Measurements from ENCODE around the gene ATP7B. TPM values are rescaled to one million over a fixed set of nuclear protein-coding genes. Genes with fewer than 3 reads are reported as not detected.
"Not testable (repeated sequence)": the region's sequence is repeated elsewhere in the genome, so short reads cannot be mapped to it uniquely, and the experiment has no call there.

Gene ATP7B
- total RNA-seq, 1 donor from 2014 or later: 18.3 TPM

DNA sequence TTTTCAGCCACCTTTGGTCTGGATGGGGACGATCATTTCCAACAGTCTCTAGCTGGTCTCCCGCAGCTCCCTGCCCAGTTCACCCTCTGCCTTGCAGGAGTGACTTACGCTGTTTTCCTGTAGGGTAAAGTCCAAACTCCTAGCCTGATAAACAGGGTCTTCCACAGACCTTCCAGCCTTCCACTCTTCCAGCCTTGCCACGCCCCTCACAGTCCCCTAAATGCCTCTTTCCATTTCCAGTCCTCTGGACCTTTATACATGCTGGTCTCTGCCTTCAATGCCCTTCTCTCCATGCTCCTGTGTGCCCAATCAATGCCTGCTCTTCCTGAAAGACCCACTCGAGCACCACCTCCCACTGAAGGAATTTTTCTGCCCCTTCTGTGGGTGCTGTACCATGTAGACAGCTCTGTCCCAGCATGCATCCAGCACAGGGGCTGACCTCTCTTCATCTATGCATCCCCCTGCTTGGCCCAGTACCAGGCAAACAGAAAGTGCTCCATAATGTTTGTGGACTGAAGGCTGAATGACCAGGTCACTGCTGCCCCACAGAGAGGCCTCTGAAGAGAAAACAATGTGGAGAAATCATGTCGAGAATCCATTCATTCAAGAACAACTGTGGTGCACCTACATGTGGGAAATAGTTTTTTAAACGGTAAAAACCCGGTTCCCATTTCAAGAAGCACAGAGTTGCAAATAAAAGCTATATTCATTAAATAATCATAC lies 4.6 kb downstream of the ATP7B start:
- no peak for DNase-seq (ENCODE audit: low spot score)

- no peak for DNase-seq (ENCODE audit: low spot score)
Observed at GRCh38 chr13:52005841-52006522, 5.3 kb downstream of the ATP7B start.

DNA sequence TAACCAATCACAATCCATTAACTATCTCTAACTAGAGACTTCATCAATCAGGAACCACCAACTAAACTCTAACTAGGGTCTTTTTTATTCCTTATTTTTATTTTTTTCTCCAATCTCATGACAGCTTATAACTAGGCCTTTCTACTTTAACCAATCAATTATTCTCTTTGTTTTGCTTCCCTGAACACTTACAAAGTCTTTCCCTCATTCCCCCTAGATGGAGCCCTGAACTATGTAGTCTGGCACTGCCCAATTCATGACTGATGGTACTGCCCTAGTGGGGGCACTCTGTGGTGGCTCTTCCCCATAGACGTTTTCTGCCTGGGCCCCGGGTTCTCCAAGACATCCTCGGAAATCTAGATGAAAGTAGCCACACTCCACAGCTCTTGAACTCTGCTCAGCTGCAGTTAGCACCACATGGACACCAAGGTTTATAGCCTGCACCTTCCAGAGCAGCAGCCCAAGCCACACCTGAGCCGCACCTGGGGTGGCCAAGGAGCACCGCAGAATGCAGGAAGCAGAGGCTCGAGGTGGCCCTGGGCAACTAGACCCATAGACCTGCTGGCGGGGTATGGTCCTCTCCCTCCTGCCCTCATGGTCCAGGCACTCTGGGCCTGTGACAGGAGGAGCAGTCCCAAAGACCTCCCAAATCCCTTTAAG lies 6.6 kb downstream of the ATP7B start:
- DNase-seq (ENCODE audit: low spot score): no peak

- no peak for DNase-seq (ENCODE audit: low spot score)
Observed at GRCh38 chr13:52003541-52003940, 7.7 kb downstream of the ATP7B start.

DNA sequence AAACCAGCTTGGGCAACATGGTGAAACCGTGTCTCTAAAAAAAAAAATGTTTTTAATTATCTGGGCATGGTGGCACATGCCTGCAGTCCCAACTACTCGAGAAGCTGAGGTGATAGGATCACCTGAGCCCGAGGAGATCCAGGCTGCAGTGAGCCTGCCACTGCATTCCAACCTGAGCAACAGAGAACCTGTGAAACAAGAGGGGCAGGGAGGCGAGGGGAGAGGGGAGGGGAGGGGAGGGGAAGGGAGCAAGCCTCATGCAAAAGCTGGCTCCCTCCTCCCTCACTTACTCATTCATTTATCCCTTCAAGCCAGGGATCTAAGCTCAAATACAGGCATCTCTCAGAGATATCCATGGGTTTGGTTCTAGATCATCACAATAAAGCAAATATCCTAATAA lies 8.9 kb downstream of the ATP7B start:
- no peak for DNase-seq (ENCODE audit: low spot score)

DNA sequence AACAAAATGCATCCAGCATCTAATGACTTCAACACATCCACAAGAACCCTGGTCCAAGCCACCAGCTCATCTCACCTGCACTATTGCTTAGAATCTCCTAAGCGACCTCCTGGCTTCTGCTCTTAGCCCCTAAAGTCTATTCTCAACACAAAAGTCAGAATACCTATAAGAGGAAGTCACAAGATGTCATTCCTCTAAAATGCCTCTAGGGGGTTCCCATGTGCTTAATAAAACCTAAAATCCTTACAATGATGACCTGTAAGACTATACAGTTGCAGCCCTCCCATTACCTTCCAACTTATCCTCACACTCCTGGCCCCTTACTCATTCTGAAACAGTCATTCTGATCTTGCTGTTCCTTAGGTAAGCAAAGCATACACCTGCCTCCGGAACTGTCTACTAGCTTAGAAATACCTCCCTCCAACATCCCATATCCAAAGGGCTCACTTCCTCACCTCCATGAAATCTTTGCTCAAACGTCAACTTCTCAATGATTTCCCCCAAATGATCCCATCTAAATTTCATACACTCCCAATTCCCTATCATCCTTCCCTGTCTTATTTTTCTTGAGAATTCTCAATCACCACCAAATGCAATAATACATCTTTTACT lies 10.0 kb downstream of the ATP7B start:
- DNase-seq (ENCODE audit: low spot score): no peak

- no peak for DNase-seq (ENCODE audit: low spot score)
Observed at GRCh38 chr13:51999921-52000320, 11.3 kb downstream of the ATP7B start.

DNA sequence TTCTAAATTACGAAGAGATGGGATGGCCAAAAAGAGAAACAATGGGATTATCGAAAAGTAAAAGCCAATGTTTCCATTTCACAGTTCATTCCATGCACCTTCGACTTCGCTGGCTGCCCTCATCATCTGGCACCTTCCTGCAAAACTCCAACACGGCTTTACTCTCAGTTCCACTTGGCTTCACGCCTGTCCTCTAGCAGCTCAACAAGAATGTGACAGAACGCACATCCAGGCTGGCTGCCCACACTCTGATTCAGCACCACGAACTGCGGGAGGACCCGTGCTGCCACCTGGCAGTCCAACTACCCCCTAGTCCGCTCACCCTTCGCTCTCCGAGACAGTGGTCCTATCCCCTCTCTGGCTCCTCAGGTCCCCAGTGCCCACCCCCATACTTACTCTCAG lies 11.7 kb downstream of the ATP7B start:
- DNase-seq (ENCODE audit: low spot score): peak; percentile 47

DNA sequence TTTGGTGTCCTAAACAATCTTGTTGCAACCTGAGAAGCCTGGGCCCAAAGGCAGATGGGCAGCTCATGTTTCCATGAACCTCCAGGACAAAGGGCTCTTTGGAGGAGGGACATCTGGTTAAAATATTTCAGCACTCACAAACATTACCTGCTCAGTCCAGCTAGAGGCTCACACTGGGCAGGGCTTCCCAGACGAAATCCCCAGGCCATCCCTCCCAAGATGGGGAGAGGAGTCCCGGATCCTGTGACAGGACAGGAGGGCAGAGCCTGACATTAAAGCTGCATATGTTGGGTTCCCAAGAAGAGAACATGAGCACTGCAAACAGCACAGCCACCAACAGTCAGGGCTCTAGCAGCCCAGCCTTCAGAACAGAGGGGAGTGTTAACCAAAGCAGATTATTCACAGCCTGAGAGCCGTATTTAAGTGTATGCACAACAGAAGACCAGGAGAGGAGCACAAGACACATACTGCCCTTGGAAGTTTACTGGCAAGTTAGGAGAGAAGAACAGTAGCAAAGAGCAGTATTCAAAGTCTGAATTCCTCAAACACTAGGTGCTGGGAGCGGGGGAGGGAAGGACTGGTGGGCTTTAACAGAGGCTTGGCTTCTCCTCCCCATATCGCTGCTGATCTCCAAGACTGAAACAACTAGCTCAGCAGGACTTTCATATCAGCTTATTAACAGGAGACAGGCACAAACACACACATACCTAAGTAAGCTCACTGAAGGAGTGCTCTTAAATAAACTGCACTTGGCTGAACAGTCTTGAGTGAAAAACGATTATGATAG lies 12.3 kb downstream of the ATP7B start:
- peak; percentile 62 for DNase-seq (ENCODE audit: low spot score)

DNA sequence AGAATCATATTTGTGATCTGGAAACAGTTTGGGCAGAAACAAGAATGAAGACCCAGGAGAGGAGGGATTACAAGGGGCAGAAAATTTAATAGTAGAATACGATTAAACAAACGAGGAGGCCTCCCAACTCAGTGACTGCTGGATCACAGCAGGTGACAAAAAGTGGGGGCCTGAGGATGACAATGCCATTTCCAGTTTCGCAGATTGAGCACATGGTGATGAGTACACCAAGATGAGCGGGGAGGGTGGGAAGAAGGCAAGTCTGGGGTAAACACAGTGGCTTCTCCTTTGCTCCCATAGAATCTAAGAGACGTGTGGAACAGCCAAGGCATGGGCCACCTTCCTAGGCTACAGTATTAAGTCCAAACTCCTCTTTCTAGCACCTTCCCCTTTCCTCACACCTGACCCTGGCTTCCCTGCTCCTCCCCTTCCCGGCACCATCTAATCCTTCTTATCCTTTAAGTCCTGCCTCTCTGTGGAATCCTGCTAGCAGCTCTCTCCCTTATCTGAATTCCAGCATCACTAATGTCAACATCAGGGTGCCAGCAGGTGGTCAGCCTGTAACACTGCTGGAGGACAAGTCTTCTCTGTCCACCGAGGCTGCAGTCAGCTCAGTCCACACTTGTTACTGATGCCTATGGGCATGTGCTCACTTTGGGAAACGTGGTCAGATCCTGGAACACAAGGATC lies 13.5 kb downstream of the ATP7B start:
- no peak for DNase-seq (ENCODE audit: low spot score)

DNA sequence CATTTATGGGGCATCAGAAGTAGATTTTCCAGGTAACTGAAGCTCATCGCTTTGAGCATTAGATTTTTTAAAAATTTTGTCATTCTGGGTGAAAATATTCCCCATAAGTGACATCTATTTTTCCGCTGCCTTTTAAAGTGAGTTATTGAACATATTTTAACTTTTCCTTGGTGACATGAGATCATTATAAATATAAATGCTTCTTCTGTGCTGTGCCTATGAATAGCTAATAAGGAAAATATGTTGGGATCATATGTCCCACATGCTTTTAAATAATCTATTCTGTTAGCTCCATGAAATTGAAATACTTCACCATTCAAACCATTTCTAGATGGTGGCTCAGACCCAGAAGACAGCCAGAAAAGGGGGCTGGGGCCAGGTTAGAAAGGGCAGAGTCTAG lies 14.1 kb downstream of the ATP7B start:
- DNase-seq (ENCODE audit: low spot score): no peak

- no peak for DNase-seq (ENCODE audit: low spot score)
Observed at GRCh38 chr13:51996641-51997040, 14.6 kb downstream of the ATP7B start.

DNA sequence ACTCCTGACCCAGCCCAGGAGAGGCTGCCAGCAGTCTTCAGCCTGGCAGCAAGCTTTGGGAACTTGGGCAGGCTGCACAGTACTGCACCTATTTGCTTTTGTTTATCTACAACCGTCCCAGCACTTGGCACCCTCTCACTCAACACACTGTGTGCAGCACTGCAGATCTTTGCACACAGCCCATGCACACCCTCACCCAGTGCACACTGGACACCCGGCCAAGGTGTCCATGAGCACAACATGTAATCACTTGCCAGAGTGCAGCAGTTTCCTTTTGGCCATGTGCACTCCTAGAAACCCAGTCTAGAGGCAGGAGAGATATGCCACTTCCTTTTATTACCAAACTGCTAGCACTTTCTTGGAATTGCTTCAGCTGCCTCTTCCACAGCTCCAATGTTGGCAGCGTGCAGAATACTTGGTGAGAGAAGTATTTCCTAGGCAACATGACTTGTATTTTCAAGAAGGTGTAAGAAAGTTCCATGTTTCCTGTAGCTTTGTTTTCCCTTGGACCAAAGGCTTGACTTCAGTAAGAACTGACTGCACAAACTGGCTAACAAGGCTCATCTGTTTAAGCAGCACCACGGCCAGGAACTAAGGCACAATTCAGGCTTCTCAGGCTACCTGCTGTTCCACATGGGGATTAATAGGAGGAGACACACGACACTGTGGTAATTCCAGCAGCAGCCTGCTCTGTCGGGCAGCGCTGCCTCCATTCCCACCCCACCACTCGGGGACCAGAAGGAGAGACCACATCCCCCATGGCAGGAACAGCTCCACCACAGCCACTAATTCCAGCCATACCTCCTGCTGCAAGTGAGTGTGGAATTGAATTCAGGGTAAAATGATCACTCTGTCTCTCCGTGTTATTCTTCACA lies 15.3 kb downstream of the ATP7B start:
- DNase-seq (ENCODE audit: low spot score): peak; percentile 69

DNA sequence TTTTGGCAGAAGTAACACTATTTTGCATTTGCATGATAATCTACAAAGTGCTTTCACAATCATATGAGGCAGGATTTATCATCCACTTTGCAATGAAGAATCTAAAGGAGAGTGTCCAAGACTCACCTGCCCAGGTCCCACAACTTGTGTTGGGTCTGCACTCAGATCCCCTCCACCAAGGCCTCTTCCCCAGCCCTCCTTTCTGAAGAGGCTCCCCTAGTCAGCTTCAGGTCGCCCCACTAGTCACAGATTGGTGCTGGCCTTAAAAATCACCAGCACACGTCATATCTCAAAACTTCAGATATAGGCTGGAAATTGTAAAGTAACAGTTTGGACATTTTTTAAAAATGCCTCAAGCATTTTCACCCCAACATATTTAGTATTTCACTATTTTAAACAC lies 17.5 kb downstream of the ATP7B start:
- DNase-seq (ENCODE audit: low spot score): no peak

DNA sequence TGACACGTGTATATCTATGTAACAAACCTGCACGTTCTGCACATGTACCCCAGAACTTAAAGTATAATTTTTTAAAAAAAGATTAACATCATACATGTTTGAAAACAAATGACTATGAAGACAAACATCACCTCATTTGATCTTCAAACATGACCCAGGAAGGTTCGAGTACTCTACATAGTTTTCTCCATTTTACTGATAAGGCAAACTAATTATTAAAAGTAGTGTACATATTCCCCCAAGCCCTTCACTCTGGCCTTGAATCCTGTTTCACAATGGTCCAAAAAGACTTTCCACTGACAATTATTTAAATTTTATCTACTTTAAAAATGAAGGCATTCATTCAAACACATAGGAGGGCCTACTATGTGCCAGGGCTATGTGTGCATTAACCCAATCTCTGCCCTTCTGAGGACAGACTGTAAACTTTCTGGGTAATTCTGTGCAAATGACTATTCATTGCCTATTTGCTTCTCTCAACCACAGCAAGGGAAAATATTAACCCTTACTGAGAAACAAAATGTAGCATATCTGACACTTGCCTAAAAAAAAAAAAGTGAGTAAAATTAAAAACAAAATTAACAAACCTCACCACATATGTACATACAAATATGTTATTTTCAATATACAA lies 22.1 kb downstream of the ATP7B start:
- no peak for DNase-seq (ENCODE audit: low spot score)

GRCh38 chr13:51984904-51985303 lies 26.3 kb downstream of the ATP7B start:
- not testable (repeated sequence) for DNase-seq (ENCODE audit: low spot score)

DNA sequence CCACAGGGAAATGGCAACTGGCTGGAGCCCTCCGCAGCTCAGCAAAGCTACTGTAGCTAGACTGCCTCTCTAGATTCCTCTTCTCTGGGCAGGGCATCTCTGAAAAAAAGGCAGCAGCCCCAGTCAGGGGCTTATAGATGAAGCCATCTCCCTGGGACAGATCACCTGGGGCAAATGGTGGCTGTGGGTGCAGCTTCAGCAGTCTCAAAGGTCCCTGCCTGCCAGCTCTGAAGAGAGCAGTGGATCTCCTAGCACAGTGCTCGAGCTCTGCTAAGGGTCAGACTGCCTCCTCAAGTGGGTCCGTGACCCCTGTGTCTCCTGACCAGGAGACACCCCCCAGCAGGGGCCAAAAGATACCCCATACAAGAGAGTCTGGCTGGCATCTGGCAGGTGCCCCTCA lies 28.0 kb downstream of the ATP7B start:
- not testable (repeated sequence) for DNase-seq (ENCODE audit: low spot score)

DNA sequence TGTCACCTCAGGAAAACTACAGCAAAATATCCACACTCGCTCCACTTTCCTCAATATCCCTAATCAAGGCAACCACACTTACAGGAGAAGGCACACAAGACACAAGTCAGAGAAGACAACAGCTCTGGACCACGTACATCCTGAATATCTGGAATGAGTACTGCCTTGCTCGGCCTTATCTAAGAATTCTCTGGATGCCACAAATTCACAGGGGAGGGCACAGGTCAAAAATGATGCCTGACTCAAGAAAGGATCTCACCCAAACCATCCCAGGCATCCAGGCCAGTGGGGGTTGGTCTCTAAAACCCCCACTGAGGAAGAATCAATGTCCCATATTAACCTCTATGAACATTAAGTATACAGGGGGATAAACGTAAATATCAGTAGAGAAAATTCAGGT lies 29.9 kb downstream of the ATP7B start:
- DNase-seq (ENCODE audit: low spot score): peak; percentile 65

DNA sequence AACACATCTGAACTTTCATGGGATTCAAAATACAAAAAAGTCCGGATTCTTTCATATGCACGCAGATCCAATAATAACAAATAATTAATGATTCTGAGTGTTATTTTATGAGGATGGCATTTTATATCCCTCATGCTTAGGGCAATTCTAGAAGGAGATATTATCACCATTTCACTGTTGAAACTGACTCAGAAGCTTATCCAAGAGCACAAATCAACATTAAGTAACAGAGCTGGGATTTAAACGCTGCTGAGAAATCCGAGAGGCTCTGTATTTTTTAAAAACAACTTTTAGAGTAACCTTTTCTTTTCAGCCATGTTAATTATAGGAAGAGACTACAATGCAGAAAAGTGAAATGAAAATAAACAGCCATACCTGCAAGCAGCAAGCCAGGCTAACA lies 30.3 kb downstream of the ATP7B start:
- peak; percentile 80 for DNase-seq (ENCODE audit: low spot score)

Data from umbilical cord (tissue), 2 donors.